Pancreas (tissue), 10 donors: ENCODE data around the gene GRK3. TPM values are rescaled to one million over a fixed set of nuclear protein-coding genes. Genes with fewer than 3 reads are reported as not detected.

Experiments used
- ATAC-seq, 4 donors: fragments of 200-7000 bp; cut with Tn5 transposase; one replicate each; pipeline versions ENCODE4 v1.8.0 to v1.9.1; 2020; ENCODE audit warnings: mild to moderate bottlenecking in 4 of 4, moderate library complexity in 4 of 4
- DNase-seq, 6 donors: peaks; one replicate each; pipeline ENCODE4 v3.0.0-alpha.2; 2020
- FAIRE-seq: peaks from 2 replicates; lab custom pipeline; 2012; peaks lifted over from hg19 to GRCh38; lab: Jason Lieb, UNC
- H3K27ac ChIP-seq, 4 donors: fragments of 200-600 bp; sonication (generic); 1 replicate in 3 of 4; 2 replicates in 1 of 4; pipeline versions ENCODE4 v1.5.0 to v1.8.0; 2020
- H3K27me3 ChIP-seq, 4 donors: fragments of 200-600 bp; one replicate each; pipeline ENCODE4 v1.8.0; 2021
- H3K36me3 ChIP-seq, 3 donors: fragments of 200-600 bp; sonication (generic) in 1 of 3; one replicate each; pipeline versions ENCODE4 v1.5.0 to v1.8.0; 2020 to 2021
- H3K4me1 ChIP-seq, 3 donors: fragments of 200-600 bp; one replicate each; pipeline ENCODE4 v1.8.0; 2021
- H3K4me3 ChIP-seq, 4 donors: fragments of 200-600 bp; sonication (generic) in 2 of 4; one replicate each; pipeline versions ENCODE4 v1.5.0 to v1.8.0; 2020 to 2021
- H3K9me3 ChIP-seq, 4 donors: fragments of 200-600 bp; one replicate each; pipeline ENCODE4 v1.8.0; 2021
- WGBS, 2 donors: extraction: QIAGEN DNeasy Blood & Tissue Kit; methylation state at CpG; one replicate each; pipeline ENCODE4 v1.1.7; 2013; 5-methylcytosine and 5-hydroxymethylcytosine counted together
- intact Hi-C, 3 donors: fragments of 100-400 bp; cut with DNase I; formaldehyde crosslinking; loops; one replicate each; pipeline versions ENCODE4 v1.11.1 to v1.14.2; 2022
- polyA plus RNA-seq, 2 donors: library from polyadenylated mRNA; stranded (reverse); fragments of 200-250 nt; gene quantifications; one replicate each; pipeline ENCODE4 v1.2.3, GENCODE V29; 2013
- total RNA-seq, 6 donors: library from RNA; stranded (reverse); fragmentation: NEBNext Ultra II Directional in 4 of 6; extraction: Animal tissue kit (Norgen Biotek cat#: 25700) in 4 of 6; gene quantifications; one replicate each; pipeline versions ENCODE4 v1.2.1 to v1.2.4, GENCODE V29; 2021 to 2023
- TF ChIP-seq, protein P1 (sequence below), 4 donors: fragments of 200-600 bp; sonication (generic) in 3 of 4; IDR thresholded peaks; one replicate each; pipeline versions ENCODE4 v1.5.0 to v1.8.0; 2021; ENCODE audit warnings: antibody characterized with exemption in 4 of 4
- donor health status: healthy with polysubstance abuse.
- donor health status: DM: no; HTN: no; CAD: no; lungs with moderate emphysema.
- donor health status: DM: no; HTN: no; CAD: no.
- donor health status: control.
- donor health status: control.
- donor health status: Bipolar disorder and iron deficiency.
- donor health status: DM: yes; HTN: yes; CAD: no.
- donor health status: DM: no; HTN: no; CAD: no.
- donor health status: DM: no; HTN: no; CAD: no.
- donor health status: DM: yes; HTN: yes; CAD: no.

The GRK3 gene
- total and polyA plus RNA-seq, 8 donors = 3.5 to 18.1 (median 7.6) TPM

DNA sequence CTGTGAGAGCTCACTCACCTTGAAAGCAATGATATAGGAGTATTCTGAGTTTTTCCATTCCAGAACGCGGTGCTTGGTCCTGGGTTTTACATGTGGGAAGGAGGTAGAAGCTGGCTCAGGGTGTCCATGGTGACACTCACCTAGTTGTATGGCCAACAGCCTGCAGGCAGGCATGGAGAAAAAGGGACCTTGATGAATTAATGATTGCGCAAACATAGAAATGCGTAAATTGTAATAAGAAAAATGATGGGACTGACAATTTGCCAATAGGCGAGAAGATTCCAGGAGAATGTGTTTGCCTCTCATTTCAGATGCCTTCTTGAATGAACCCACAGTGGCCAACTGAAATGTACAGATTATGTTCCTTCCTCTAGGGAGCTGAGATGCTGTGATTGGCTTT lies 124.2 kb downstream of the GRK3 start:
- Histone ChIP-seq H3K4me3 (no peak overlapping the region), H3K9me3 (no peaks in the 10 kb centered on the region), H3K27me3 (no peaks in the 10 kb centered on the region), H3K36me3 (peaks cover 0 to 5% (median 0%) of the 10 kb centered on the region in 3 donors), H3K27ac (no peak overlapping the region), H3K4me1 (no peaks in the 10 kb centered on the region)
- 94 to 96% methylated on average over 5 of the region's 5 CpGs for WGBS, 2 donors
- TF ChIP-seq, protein P1, sequence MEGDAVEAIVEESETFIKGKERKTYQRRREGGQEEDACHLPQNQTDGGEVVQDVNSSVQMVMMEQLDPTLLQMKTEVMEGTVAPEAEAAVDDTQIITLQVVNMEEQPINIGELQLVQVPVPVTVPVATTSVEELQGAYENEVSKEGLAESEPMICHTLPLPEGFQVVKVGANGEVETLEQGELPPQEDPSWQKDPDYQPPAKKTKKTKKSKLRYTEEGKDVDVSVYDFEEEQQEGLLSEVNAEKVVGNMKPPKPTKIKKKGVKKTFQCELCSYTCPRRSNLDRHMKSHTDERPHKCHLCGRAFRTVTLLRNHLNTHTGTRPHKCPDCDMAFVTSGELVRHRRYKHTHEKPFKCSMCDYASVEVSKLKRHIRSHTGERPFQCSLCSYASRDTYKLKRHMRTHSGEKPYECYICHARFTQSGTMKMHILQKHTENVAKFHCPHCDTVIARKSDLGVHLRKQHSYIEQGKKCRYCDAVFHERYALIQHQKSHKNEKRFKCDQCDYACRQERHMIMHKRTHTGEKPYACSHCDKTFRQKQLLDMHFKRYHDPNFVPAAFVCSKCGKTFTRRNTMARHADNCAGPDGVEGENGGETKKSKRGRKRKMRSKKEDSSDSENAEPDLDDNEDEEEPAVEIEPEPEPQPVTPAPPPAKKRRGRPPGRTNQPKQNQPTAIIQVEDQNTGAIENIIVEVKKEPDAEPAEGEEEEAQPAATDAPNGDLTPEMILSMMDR (IDR thresholded peaks at IDR 0.05) = no peak
- no peak for DNase-seq
- FAIRE-seq = no peak
- ATAC-seq = no peak
- intact Hi-C loops = no loop called here

DNA sequence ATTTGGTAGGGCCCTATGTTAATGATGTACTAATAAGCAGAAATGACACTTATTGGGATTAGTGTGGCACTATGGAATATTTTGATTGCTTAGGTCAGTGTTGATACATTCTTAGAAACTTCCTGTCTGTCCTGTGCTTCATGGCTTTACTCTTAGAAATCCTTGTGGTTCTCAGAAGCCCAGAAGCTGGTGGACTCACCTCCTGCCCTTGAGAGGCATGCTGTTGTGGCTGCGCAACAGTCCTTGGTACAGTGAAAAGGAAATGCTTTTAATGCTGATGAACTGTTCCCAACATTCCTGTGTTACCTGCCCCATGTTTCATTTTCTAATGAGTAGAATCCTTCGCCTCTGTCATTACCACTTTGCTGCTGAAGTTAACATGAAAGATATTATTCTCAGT lies 125.2 kb downstream of the GRK3 start:
- Histone ChIP-seq H3K36me3 (peaks cover 0 to 5% (median 0%) of the 10 kb centered on the region in 3 donors), H3K4me1 (no peaks in the 10 kb centered on the region), H3K27me3 (no peaks in the 10 kb centered on the region), H3K9me3 (no peaks in the 10 kb centered on the region), H3K4me3 (no peak overlapping the region), H3K27ac (no peak overlapping the region)
- 95 to 99% methylated on average over 2 of the region's 2 CpGs for WGBS, 2 donors
- DNase-seq (no peak), ATAC-seq (no peak), FAIRE-seq (no peak)
- TF ChIP-seq, protein P1 (IDR thresholded peaks at IDR 0.05) = no peak
- intact Hi-C loops = no loop called here

DNA sequence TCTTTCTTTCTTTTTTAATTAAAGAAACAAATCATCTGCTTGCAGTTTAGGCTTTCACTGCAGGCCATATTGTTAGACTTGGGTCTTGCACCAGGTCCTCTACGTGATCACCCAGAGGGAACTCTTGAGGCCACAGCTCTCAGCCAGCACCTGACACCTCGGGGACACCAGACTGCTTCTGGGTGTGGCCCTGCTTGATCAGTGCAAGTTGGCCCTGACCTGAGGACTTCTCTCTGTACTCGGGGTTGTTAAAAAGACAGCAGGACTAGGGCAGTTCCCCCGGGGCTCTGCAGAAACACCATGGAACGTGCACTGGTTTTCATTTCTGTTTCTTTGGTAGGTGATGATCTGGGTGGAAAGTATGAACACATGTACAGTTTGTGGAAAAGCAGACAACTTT lies 126.3 kb downstream of the GRK3 start:
- Histone ChIP-seq H3K4me1 (no peaks in the 10 kb centered on the region), H3K27me3 (no peaks in the 10 kb centered on the region), H3K4me3 (no peak overlapping the region), H3K9me3 (no peaks in the 10 kb centered on the region), H3K27ac (no peak overlapping the region), H3K36me3 (peaks cover 0 to 5% (median 0%) of the 10 kb centered on the region in 3 donors)
- FAIRE-seq (no peak), ATAC-seq (no peak), DNase-seq (no peak)
- intact Hi-C loops = no loop called here
- WGBS, 2 donors = 71 to 73% methylated on average over 5 of the region's 5 CpGs
- TF ChIP-seq, protein P1 (IDR thresholded peaks at IDR 0.05) = no peak

DNA sequence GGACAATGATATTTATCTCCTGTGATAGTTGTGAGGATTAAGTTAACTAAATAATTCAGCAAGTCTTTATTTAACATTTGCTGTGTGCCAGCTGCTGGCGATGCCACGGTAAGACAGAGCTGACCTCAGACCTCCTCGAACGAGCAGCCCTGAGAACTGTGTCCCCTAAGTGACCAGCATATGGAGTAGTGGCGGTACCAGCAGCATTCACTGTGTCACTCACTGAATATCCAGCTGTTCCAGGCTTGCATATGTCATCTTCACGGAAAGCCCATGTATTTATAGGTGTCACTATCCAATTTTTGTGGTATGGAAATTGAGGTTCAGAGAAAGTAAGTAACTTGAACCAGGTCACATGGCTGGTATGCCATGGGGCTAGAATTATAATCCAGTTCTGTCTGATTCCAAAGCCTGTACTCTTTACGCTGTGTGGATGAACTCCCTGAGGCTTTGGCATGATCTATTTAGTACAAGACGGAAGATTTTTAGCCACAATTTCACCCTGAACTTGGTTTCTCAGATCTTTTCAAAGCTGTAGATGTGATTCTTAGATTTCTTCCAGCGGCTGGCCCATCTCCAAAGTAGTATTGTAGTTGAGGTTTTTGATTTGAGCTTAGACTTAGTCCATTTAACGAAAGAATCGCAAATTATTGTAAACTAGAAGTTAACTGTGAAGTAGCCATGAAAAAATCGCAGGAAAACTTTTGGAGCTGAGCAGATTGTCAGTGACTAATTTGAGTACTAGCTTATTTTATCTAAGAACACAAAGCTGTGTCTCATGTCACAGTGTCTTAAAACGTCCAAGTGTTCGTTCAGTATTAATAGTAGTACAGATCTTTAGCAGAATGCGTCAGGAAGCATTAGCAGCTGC lies 128.2 kb downstream of the GRK3 start:
- no peak for FAIRE-seq
- intact Hi-C loops = no loop called here
- no peak for ATAC-seq
- H3K4me1 ChIP-seq = no peaks in the 10 kb centered on the region
- H3K9me3 ChIP-seq = no peaks in the 10 kb centered on the region
- H3K27me3 ChIP-seq = no peaks in the 10 kb centered on the region
- H3K36me3 ChIP-seq = peaks cover 0 to 1% (median 0%) of the 10 kb centered on the region in 3 donors
- TF ChIP-seq, protein P1 (IDR thresholded peaks at IDR 0.05) = no peak
- no peak overlapping the region for H3K27ac ChIP-seq
- WGBS, 2 donors = 78 to 84% methylated on average over 15 of the region's 15 CpGs
- H3K4me3 ChIP-seq = no peak overlapping the region
- DNase-seq = no peak

DNA sequence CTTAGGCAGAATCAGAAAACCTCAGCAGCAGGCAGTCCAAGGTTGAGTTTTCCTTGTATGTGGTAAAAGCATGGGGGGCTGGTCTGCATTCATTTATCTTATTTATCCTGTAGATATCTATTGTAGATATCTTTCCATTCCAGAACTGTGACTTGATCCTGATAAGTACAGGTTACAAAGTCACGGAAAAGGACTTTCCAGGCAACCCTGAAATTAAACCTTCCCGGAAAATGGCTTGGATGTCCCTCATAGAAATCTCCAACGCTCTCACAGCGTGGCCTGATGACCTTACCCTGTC lies 128.7 kb downstream of the GRK3 start:
- ATAC-seq (no peak), FAIRE-seq (no peak), DNase-seq (no peak)
- Histone ChIP-seq H3K9me3 (no peaks in the 10 kb centered on the region), H3K36me3 (no peaks in the 10 kb centered on the region), H3K4me1 (no peaks in the 10 kb centered on the region), H3K27me3 (no peaks in the 10 kb centered on the region), H3K27ac (no peak overlapping the region), H3K4me3 (no peak overlapping the region)
- 85 to 93% methylated on average over 4 of the region's 4 CpGs for WGBS, 2 donors
- intact Hi-C loops = no loop called here
- TF ChIP-seq, protein P1 (IDR thresholded peaks at IDR 0.05) = no peak
